HG02623 (cell line): ENCODE data around the gene RANBP1.

ENCODE experiments used
- ATAC-seq: cut with Tn5 transposase; IDR thresholded peaks from one replicate; pipeline ENCODE4 v1.9.1; 2021; ENCODE audit warnings: moderate library complexity; ENCODE audit not compliant: unreplicated experiment

RANBP1 gene

GRCh38 chr22:20167643-20168322 lies 51.9 kb downstream of the RANBP1 start:
- ATAC-seq, result no peak

GRCh38 chr22:20169253-20169822 lies 53.4 kb downstream of the RANBP1 start:
- no peak for ATAC-seq

GRCh38 chr22:20170170-20170569 lies 54.3 kb downstream of the RANBP1 start:
- no peak for ATAC-seq

- no peak for ATAC-seq
These were observed 55.6 kb downstream of the RANBP1 start for GRCh38 chr22:20171288-20172140.

GRCh38 chr22:20172141-20172613 lies 56.3 kb downstream of the RANBP1 start:
- ATAC-seq, result no peak

- ATAC-seq, result no peak
These were observed 57.3 kb downstream of the RANBP1 start for GRCh38 chr22:20173246-20173645.

- no peak for ATAC-seq
These were observed 57.9 kb downstream of the RANBP1 start for GRCh38 chr22:20173772-20174171.

- no peak for ATAC-seq
These were observed 59.1 kb downstream of the RANBP1 start for GRCh38 chr22:20174785-20175596.

- no peak for ATAC-seq
These were observed 59.6 kb downstream of the RANBP1 start for GRCh38 chr22:20175597-20175900.

GRCh38 chr22:20176421-20177085 lies 60.6 kb downstream of the RANBP1 start:
- no peak for ATAC-seq
